ENCODE results near the gene FZD8.

DNA sequence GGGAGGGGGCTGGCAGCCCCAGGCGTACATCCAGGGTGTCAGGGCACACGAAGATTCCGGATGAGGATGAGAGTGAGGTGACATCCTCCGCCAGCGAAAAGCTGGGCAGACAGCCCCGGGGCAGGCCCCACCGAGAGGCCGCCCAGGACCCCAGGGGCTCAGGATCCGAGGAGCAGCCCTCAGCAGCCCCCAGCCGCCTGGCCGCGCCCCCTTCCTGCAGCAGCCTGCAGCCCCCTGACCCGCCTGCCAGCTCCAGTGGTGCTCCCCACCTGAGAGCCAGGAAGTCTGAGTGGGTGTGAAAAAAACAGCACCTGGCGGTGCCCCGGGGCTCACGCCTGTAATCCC is 33.8 kb downstream of the FZD8 start:
- TF ChIP-seq, protein P1, sequence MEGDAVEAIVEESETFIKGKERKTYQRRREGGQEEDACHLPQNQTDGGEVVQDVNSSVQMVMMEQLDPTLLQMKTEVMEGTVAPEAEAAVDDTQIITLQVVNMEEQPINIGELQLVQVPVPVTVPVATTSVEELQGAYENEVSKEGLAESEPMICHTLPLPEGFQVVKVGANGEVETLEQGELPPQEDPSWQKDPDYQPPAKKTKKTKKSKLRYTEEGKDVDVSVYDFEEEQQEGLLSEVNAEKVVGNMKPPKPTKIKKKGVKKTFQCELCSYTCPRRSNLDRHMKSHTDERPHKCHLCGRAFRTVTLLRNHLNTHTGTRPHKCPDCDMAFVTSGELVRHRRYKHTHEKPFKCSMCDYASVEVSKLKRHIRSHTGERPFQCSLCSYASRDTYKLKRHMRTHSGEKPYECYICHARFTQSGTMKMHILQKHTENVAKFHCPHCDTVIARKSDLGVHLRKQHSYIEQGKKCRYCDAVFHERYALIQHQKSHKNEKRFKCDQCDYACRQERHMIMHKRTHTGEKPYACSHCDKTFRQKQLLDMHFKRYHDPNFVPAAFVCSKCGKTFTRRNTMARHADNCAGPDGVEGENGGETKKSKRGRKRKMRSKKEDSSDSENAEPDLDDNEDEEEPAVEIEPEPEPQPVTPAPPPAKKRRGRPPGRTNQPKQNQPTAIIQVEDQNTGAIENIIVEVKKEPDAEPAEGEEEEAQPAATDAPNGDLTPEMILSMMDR (IDR thresholded peaks at IDR 0.05): no peak
- no peak for TF ChIP-seq POLR2AphosphoS5 (IDR thresholded peaks at IDR 0.05)
- TF ChIP-seq EP300 (IDR thresholded peaks at IDR 0.05): no peak
